ENCODE data around the gene DUSP8. TPM values are rescaled to one million over a fixed set of nuclear protein-coding genes. Genes with fewer than 3 reads are reported as not detected.
"Not testable (repeated sequence)": the region's sequence is repeated elsewhere in the genome, so short reads cannot be mapped to it uniquely, and the experiment has no call there.

Gene DUSP8
- total RNA-seq, 2 donors from 2014 or later, result 4.7 to 7.0 TPM

- Histone ChIP-seq H3K4me3 (ENCODE audit: low read length) (no peak overlapping the region), H3K27me3 (ENCODE audit: control insufficient read depth, insufficient read depth, low read length, poor library complexity, severe bottlenecking) (no peaks in the 10 kb centered on the region), H3K27ac (ENCODE audit: low read depth, low read length) (no peak overlapping the region), H3K4me1 (ENCODE audit: control insufficient read depth, insufficient read depth, low read length) (no peaks in the 10 kb centered on the region), H3K9me3 (ENCODE audit: control insufficient read depth, low read length) (no peaks in the 10 kb centered on the region), H3K36me3 (ENCODE audit: control insufficient read depth, insufficient read depth, low read length) (no peaks in the 10 kb centered on the region), H3K9ac (ENCODE audit: extremely low read depth, low read length, poor library complexity, severe bottlenecking) (no peak overlapping the region)
- no peak for TF ChIP-seq CTCF (conservative IDR thresholded peaks at IDR 0.05)
- Mint-ChIP-seq H3K27me3 (ENCODE audit: insufficient read depth) (peaks cover 34% of the 10 kb centered on the region), H3K36me3 (ENCODE audit: low read depth) (peaks cover 2% of the 10 kb centered on the region), H3K4me1 (peaks cover 9% of the 10 kb centered on the region), H3K9me3 (peaks cover 16% of the 10 kb centered on the region), H3K4me3 (no peak overlapping the region), H3K27ac (no peak overlapping the region)
- WGBS, 2 experiments (ENCODE audit: insufficient coverage in 1 of 2, insufficient read length in 1 of 2), result 66 to 90% methylated on average over 3 to 4 of the region's 5 CpGs
- no peak for DNase-seq
These were observed 28.6 kb upstream of the DUSP8 start for GRCh38 chr11:1600626-1601025.

DNA sequence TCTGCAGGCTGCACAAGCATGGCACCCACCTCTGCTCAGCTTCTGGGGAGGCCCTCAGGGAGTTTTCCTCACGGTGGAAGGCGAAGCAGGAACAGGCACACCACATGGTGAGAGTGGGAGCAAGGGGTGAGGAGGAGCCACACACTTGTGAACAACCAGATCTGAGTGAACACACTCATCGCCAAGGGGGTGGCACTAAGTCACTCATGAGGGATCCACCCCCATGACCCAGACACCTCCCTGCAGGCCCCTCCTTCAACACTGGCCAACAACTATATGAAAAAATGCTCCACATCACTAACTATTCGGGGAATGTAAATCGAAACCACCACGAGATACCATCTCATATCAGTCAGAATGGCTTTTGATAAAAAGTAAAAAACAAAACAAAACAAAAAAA lies 26.7 kb upstream of the DUSP8 start:
- WGBS, 2 experiments (ENCODE audit: insufficient coverage in 1 of 2, insufficient read length in 1 of 2), result 60 to 91% methylated on average over 1 to 6 of the region's 6 CpGs
- Histone ChIP-seq H3K27ac (ENCODE audit: low read depth, low read length) (no peak overlapping the region), H3K4me3 (ENCODE audit: low read length) (no peak overlapping the region), H3K9me3 (ENCODE audit: control insufficient read depth, low read length) (no peaks in the 10 kb centered on the region), H3K9ac (ENCODE audit: extremely low read depth, low read length, poor library complexity, severe bottlenecking) (no peak overlapping the region), H3K4me1 (ENCODE audit: control insufficient read depth, insufficient read depth, low read length) (no peaks in the 10 kb centered on the region), H3K27me3 (ENCODE audit: control insufficient read depth, insufficient read depth, low read length, poor library complexity, severe bottlenecking) (no peaks in the 10 kb centered on the region), H3K36me3 (ENCODE audit: control insufficient read depth, insufficient read depth, low read length) (no peaks in the 10 kb centered on the region)
- Mint-ChIP-seq H3K27me3 (ENCODE audit: insufficient read depth) (peaks cover 36% of the 10 kb centered on the region), H3K36me3 (ENCODE audit: low read depth) (peaks cover 2% of the 10 kb centered on the region), H3K4me3 (no peak overlapping the region), H3K27ac (no peak overlapping the region), H3K9me3 (peaks cover 16% of the 10 kb centered on the region), H3K4me1 (peaks cover 9% of the 10 kb centered on the region)
- DNase-seq, result no peak
- TF ChIP-seq CTCF (conservative IDR thresholded peaks at IDR 0.05), result no peak

- Mint-ChIP-seq H3K9me3 (peaks cover 16% of the 10 kb centered on the region), H3K27me3 (ENCODE audit: insufficient read depth) (peaks cover 36% of the 10 kb centered on the region)
- H3K27ac ChIP-seq (ENCODE audit: low read depth, low read length); H3K9me3 ChIP-seq (ENCODE audit: control insufficient read depth, low read length); H3K4me1 ChIP-seq (ENCODE audit: control insufficient read depth, insufficient read depth, low read length); H3K27me3 ChIP-seq (ENCODE audit: control insufficient read depth, insufficient read depth, low read length, poor library complexity, severe bottlenecking); H3K36me3 Mint-ChIP-seq (ENCODE audit: low read depth); H3K4me3 Mint-ChIP-seq; DNase-seq; H3K4me1 Mint-ChIP-seq; H3K36me3 ChIP-seq (ENCODE audit: control insufficient read depth, insufficient read depth, low read length); H3K4me3 ChIP-seq (ENCODE audit: low read length); H3K9ac ChIP-seq (ENCODE audit: extremely low read depth, low read length, poor library complexity, severe bottlenecking); H3K27ac Mint-ChIP-seq: not testable (repeated sequence)
- WGBS, 2 experiments (ENCODE audit: insufficient coverage in 1 of 2, insufficient read length in 1 of 2), result 91 to 100% methylated on average over 1 to 3 of the region's 3 CpGs
These were observed 26.3 kb upstream of the DUSP8 start for GRCh38 chr11:1598406-1598805.

DNA sequence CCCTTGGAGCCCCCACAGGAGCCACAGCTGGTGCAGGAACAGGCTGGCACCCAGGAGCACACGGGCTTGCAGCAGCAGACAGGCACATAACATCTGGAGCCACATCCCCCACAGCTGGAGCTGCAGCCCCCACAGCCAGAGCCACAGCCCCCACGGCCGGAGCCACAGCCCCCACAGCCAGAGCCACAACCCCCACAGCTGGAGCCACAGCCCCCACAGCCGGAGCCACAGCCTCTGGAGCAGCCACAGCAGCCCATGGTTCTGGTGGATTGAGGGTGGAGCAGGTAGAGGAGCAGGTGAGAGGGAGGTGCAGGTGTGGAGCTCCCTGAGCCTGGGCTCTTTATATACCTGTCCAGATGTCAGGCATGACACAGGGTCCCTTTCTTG lies 25.9 kb upstream of the DUSP8 start, which contains the start of gene KRTAP5-2:
KRTAP5-2 (minus strand) TSS at position 301 of the 387 bp plus-strand sequence; CDS start at position 257, 44 bp downstream.
- no peak for TF ChIP-seq CTCF (conservative IDR thresholded peaks at IDR 0.05)
- Histone ChIP-seq H3K9ac (ENCODE audit: extremely low read depth, low read length, poor library complexity, severe bottlenecking) (no peak within 1 kb of the TSS), H3K27me3 (ENCODE audit: control insufficient read depth, insufficient read depth, low read length, poor library complexity, severe bottlenecking) (no peaks in the 10 kb centered on the region), H3K4me1 (ENCODE audit: control insufficient read depth, insufficient read depth, low read length) (no peaks in the 10 kb centered on the region), H3K27ac (ENCODE audit: low read depth, low read length) (no peak within 1 kb of the TSS), H3K4me3 (ENCODE audit: low read length) (no peak within 1 kb of the TSS), H3K9me3 (ENCODE audit: control insufficient read depth, low read length) (no peaks in the 10 kb centered on the region), H3K36me3 (ENCODE audit: control insufficient read depth, insufficient read depth, low read length) (no peaks in the 10 kb centered on the region)
- Mint-ChIP-seq H3K4me1 (peaks cover 9% of the 10 kb centered on the region), H3K27me3 (ENCODE audit: insufficient read depth) (peaks cover 39% of the 10 kb centered on the region), H3K9me3 (peaks cover 16% of the 10 kb centered on the region), H3K4me3 (no peak within 1 kb of the TSS), H3K36me3 (ENCODE audit: low read depth) (peaks cover 2% of the 10 kb centered on the region), H3K27ac (no peak within 1 kb of the TSS)
- WGBS, 2 experiments (ENCODE audit: insufficient coverage in 1 of 2, insufficient read length in 1 of 2), result 100% methylated on average over 1 of the region's 4 CpGs; no CpG with 5 or more reads in 1 of the 2 experiments
- DNase-seq, result no peak
